ENCODE data around the gene OXCT1. TPM values are rescaled to one million over a fixed set of nuclear protein-coding genes. Genes with fewer than 3 reads are reported as not detected.

Gene OXCT1
- total and polyA plus RNA-seq, 2 of the 8 experiments (the other 6 are each of a cell fraction or from before 2014, with no cell fraction given) = 10.1 to 28.2 TPM

DNA sequence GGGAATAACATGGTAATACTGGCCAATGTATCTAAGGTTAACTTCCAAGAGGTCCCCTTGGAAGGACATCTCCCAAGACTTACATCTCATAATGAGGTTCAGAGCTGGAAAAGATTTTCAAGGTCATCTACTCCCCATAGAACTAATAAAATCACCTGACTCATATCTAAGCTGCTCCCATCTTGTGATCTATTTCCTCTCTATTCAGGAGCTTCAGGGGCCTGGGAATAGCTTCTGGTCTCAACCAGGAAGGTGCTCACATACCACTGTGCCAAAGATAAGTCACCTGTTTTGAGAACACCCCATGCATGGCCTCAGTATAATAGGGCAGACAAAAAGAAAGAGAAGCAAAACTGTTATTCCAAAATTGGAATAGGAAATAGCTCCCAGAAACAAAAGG, 74.2 kb downstream of the OXCT1 start:
- no peaks in the 10 kb centered on the region for H3K79me2 ChIP-seq (ENCODE audit: control insufficient read depth in 1 of 2, insufficient read depth in 2 of 2, low read length in 2 of 2)
- CTCF ChIA-PET (ENCODE audit: partially characterized antibody) = interaction anchor here (1.1 to 1.9 kb wide), 5 partner anchors 30 to 48 kb away, joined by 3 to 4 read pairs (median 3); no protein-coding TSS in a partner anchor
- no peak overlapping the region for H3K18ac ChIP-seq (ENCODE audit: extremely low read depth, low read length)
- H3K4ac ChIP-seq (replicated peaks; ENCODE audit: insufficient read length, low read depth, low read length) = no peak overlapping the region
- TF ChIP-seq ASH2L (IDR thresholded peaks at IDR 0.05; ENCODE audit: low read length) (no peak), ZNF274 (IDR thresholded peaks at IDR 0.05; ENCODE audit: borderline replicate concordance, extremely low read depth, low read length) (no peak), EZH2 (IDR thresholded peaks at IDR 0.05; ENCODE audit: low read depth, low read length, severe bottlenecking) (no peak), RXRA (IDR thresholded peaks at IDR 0.05; ENCODE audit: insufficient read depth, low read depth, low read length) (no peak), RBBP5 (IDR thresholded peaks at IDR 0.05; ENCODE audit: borderline replicate concordance, low read depth, low read length) (no peak), NRF1 (IDR thresholded peaks at IDR 0.05; ENCODE audit: low read depth, low read length) (no peak), USF2 (IDR thresholded peaks at IDR 0.05; ENCODE audit: low read length) (no peak)
- H2BK15ac ChIP-seq (ENCODE audit: low read length) = no peak overlapping the region
- POLR2A ChIA-PET (ENCODE audit: partially characterized antibody) = no interaction called here
- no peaks in the 10 kb centered on the region for H3K27me3 ChIP-seq (replicated peaks in 1 of 4; ENCODE audit: control insufficient read depth in 3 of 4, extremely low read depth in 1 of 4, insufficient read depth in 3 of 4, low read length in 3 of 4)
- H2BK12ac ChIP-seq (ENCODE audit: low read depth, low read length) = no peak overlapping the region
- no peaks in the 10 kb centered on the region for H3K79me1 ChIP-seq (ENCODE audit: low read depth, low read length)
- no peak for FAIRE-seq
- no peak overlapping the region for H4K91ac ChIP-seq (replicated peaks; ENCODE audit: insufficient read length, low read length)
- H3K4me1 ChIP-seq (replicated peaks in 1 of 4; ENCODE audit: control insufficient read depth in 3 of 4, insufficient read depth in 4 of 4, low read length in 3 of 4) = peaks cover 0 to 3% (median 0%) of the 10 kb centered on the region in 4 experiments; a peak in 1 of 7 replicates
- H3K9me3 ChIP-seq (ENCODE audit: insufficient read depth in 2 of 2, low read depth in 1 of 2, low read length in 1 of 2) = no peaks in the 10 kb centered on the region
- H2AK5ac ChIP-seq (ENCODE audit: low read depth, low read length) = no peak overlapping the region
- peaks cover 0 to 2% (median 0%) of the 10 kb centered on the region in 4 experiments; a peak in 2 of 8 replicates for H3K36me3 ChIP-seq (ENCODE audit: control insufficient read depth in 2 of 4, insufficient read depth in 4 of 4, low read length in 3 of 4)
- H2BK20ac ChIP-seq (ENCODE audit: low read length) = no peak overlapping the region
- H3K4me3 ChIP-seq (ENCODE audit: extremely low read depth in 1 of 4, insufficient read depth in 2 of 4, low read depth in 3 of 4, low read length in 4 of 4) = no peak overlapping the region
- no peak overlapping the region for H3K4me2 ChIP-seq (ENCODE audit: insufficient read depth in 1 of 2, low read depth in 2 of 2, low read length in 2 of 2)
- no peak for DNase-seq (ENCODE audit: low read depth in 1 of 2, low spot score in 2 of 2)
- no peak overlapping the region for H4K8ac ChIP-seq (ENCODE audit: extremely low read depth, insufficient read depth, low read length)
- H4K20me1 ChIP-seq (replicated peaks in 1 of 2; ENCODE audit: control insufficient read depth in 1 of 2, insufficient read depth in 2 of 2, low read length in 2 of 2) = no peaks in the 10 kb centered on the region
- H2BK5ac ChIP-seq (ENCODE audit: low read depth, low read length) = no peak overlapping the region
- no peak overlapping the region for H4K5ac ChIP-seq (ENCODE audit: insufficient read length, low read depth, low read length)
- H2AFZ ChIP-seq (ENCODE audit: low read length) = no peak overlapping the region
- no peaks in the 10 kb centered on the region for H3K23me2 ChIP-seq (ENCODE audit: low read depth, low read length)
- no peak overlapping the region for H3K14ac ChIP-seq (ENCODE audit: insufficient read length)
- no peak overlapping the region for H3K56ac ChIP-seq (replicated peaks; ENCODE audit: insufficient read length, low read depth, low read length)
- no peak overlapping the region for H3K23ac ChIP-seq (ENCODE audit: insufficient read length)
- H3K27ac ChIP-seq (ENCODE audit: low read depth, low read length) = no peak overlapping the region
- H3K9ac ChIP-seq (replicated peaks in 1 of 4; ENCODE audit: extremely low read depth in 1 of 4, low read depth in 3 of 4, low read length in 3 of 4) = no peak overlapping the region
- no peak overlapping the region for H2BK120ac ChIP-seq (replicated peaks; ENCODE audit: low read depth, low read length)

All from H1 (cell line).